Tibial artery (tissue), 4 donors: ENCODE measurements around the gene SPINDOC.

ENCODE experiments used
- DNase-seq, 2 donors: peaks; one replicate each; pipeline ENCODE4 v3.0.0-alpha.2; 2019
- H3K27ac ChIP-seq, 2 donors: fragments of 200-600 bp; sonication (generic) in 1 of 2; 1 replicate in 1 of 2; 2 replicates in 1 of 2; pipeline ENCODE4 v1.5.1; 2018 to 2019; ENCODE audit warnings: mild to moderate bottlenecking in 1 of 2
- H3K27me3 ChIP-seq, 2 donors: fragments of 200-600 bp; sonication (generic) in 1 of 2; one replicate each; pipeline versions ENCODE4 v1.5.1 to v1.6.0; 2016 to 2019
- H3K36me3 ChIP-seq, 3 donors: fragments of 200-600 bp; sonication (generic) in 2 of 3; one replicate each; pipeline ENCODE4 v1.5.1; 2016 to 2019; ENCODE audit warnings: mild to moderate bottlenecking in 2 of 3
- H3K4me1 ChIP-seq, 4 donors: fragments of 200-600 bp; sonication (generic) in 2 of 4; 1 replicate in 3 of 4; 2 replicates in 1 of 4; pipeline ENCODE4 v1.5.1; 2016 to 2019
- H3K4me3 ChIP-seq, 2 donors: fragments of 200-600 bp; sonication (generic) in 1 of 2; 1 replicate in 1 of 2; 2 replicates in 1 of 2; pipeline ENCODE4 v1.5.1; 2018 to 2019; ENCODE audit warnings: mild to moderate bottlenecking in 2 of 2
- H3K9me3 ChIP-seq, 3 donors: fragments of 200-600 bp; sonication (generic) in 1 of 3; one replicate each; pipeline ENCODE4 v1.5.1; 2016 to 2019
- CTCF ChIP-seq, 2 experiments: fragments of 200-600 bp in 1 of 2; fragments of 450-650 bp in 1 of 2; IDR thresholded peaks; one replicate each; pipeline ENCODE4 v1.5.1; 2017 to 2019; ENCODE audit warnings: antibody characterized with exemption in 2 of 2, mild to moderate bottlenecking in 1 of 2, moderate library complexity in 1 of 2
- intact Hi-C: fragments of 100-400 bp; cut with DNase I; formaldehyde crosslinking; loops from one replicate; pipeline ENCODE4 v1.15.0; 2023; ENCODE audit warnings: low total_unique reads

The SPINDOC gene

DNA sequence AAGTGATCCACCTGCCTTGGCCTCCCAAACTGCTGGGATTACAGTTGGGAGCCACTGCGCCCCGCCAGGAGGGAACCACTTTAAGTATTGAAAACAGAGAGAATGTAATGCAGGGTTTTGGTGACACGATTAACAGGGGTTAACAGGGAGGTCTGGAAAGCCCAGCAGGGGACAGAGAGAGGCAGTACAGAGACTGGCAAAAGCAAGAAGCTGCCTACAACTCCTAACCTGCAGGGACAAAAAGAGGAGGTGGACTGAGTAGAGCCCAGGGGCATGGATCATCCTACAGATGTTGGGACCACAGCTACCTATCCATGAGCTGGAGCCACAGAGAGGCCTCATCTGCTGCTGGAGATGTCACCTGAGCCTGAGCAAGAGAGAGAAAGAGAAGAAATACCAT, 1.7 kb upstream of the SPINDOC start:
- Histone ChIP-seq H3K4me1 (peaks cover 0 to 34% (median 18%) of the 10 kb centered on the region in 4 donors), H3K4me3 (no peak overlapping the region), H3K36me3 (peaks cover 0 to 7% (median 3%) of the 10 kb centered on the region in 3 donors), H3K9me3 (no peaks in the 10 kb centered on the region), H3K27ac (no peak overlapping the region), H3K27me3 (no peaks in the 10 kb centered on the region)
- intact Hi-C loops: no loop called here
- DNase-seq: no peak
- TF ChIP-seq CTCF (IDR thresholded peaks at IDR 0.05): no peak

DNA sequence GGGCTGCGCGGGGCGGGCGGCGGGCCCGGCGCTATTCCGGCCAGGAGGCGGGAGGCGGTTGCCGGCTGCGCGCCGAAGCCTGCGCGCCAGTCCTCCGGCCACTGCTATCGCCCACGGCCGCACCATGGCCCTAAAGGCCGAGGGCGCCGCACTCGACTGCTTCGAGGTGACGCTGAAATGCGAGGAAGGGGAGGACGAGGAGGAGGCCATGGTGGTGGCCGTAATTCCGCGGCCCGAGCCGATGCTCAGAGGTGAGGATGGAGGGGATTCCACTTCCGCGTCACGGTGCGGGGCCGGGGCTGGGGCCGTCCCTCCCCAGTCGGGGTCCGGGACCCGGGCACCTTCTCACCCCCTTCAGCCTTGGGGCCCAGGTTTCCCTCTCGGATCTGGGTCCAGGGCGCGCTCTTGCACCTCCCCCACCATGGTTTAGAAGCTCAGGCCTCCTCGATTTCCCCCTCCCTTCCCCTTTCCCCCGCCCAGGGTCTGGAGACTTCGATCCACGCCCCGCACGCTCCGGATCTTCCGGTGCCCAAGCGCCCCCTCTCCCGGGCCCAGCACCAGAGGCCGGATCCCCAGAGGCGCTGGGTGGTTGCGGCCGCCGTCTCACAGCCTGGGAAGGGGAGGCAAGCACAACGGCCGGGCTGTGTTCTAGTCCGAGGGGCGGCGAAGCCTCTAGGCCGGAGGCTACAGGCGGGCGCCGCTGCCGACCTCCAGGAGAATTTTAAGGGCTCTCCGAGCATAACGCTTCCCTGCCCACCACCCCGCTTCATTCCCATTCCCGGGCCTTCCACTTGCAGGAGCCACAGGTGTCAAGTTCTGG, 517 bp downstream of the SPINDOC start:
- H3K4me3 ChIP-seq: peak overlapping the region; percentile 73 to 78
- no peaks in the 10 kb centered on the region for H3K9me3 ChIP-seq
- peak; percentile 47 to 69 for DNase-seq
- intact Hi-C loops: loop anchor here (2.0 kb wide), 1 partner anchor 45 kb away; the partner anchor contains the start of gene ZFTA
- peak overlapping the region; percentile 71 to 80 for H3K27ac ChIP-seq
- peaks cover 0 to 32% (median 19%) of the 10 kb centered on the region in 4 donors for H3K4me1 ChIP-seq
- TF ChIP-seq CTCF (IDR thresholded peaks at IDR 0.05): no peak
- H3K27me3 ChIP-seq: no peaks in the 10 kb centered on the region
- peaks cover 10 to 28% (median 21%) of the 10 kb centered on the region in 3 donors for H3K36me3 ChIP-seq

GRCh38 chr11:63814383-63814736, 1.1 kb downstream of the SPINDOC start:
- H3K27me3 ChIP-seq: no peaks in the 10 kb centered on the region
- H3K9me3 ChIP-seq: no peaks in the 10 kb centered on the region
- DNase-seq: no peak
- intact Hi-C loops: no loop called here
- no peak for TF ChIP-seq CTCF (IDR thresholded peaks at IDR 0.05)
- H3K4me1 ChIP-seq: peaks cover 0 to 32% (median 19%) of the 10 kb centered on the region in 4 donors
- H3K36me3 ChIP-seq: peaks cover 16 to 34% (median 27%) of the 10 kb centered on the region in 3 donors
- peak overlapping the region; percentile 71 to 80 for H3K27ac ChIP-seq
- peak overlapping the region; percentile 73 to 78 for H3K4me3 ChIP-seq

GRCh38 chr11:63816166-63816565, 2.9 kb downstream of the SPINDOC start:
- H3K36me3 ChIP-seq: peaks cover 31 to 50% (median 41%) of the 10 kb centered on the region in 3 donors
- no peaks in the 10 kb centered on the region for H3K27me3 ChIP-seq
- no peak overlapping the region for H3K27ac ChIP-seq
- no peak overlapping the region for H3K4me3 ChIP-seq
- H3K9me3 ChIP-seq: no peaks in the 10 kb centered on the region
- intact Hi-C loops: no loop called here
- DNase-seq: no peak
- H3K4me1 ChIP-seq: peaks cover 0 to 32% (median 19%) of the 10 kb centered on the region in 4 donors
- TF ChIP-seq CTCF (IDR thresholded peaks at IDR 0.05): no peak

- intact Hi-C loops: no loop called here
Measured at GRCh38 chr11:63816732-63817131, 3.5 kb downstream of the SPINDOC start.

More at GRCh38 chr11:63816732-63817131, 3.5 kb downstream of the SPINDOC start:
- H3K4me3 ChIP-seq: no peak overlapping the region
- no peaks in the 10 kb centered on the region for H3K9me3 ChIP-seq
- TF ChIP-seq CTCF (IDR thresholded peaks at IDR 0.05): no peak
- no peak overlapping the region for H3K27ac ChIP-seq
- DNase-seq: no peak
- peaks cover 36 to 56% (median 46%) of the 10 kb centered on the region in 3 donors for H3K36me3 ChIP-seq
- H3K4me1 ChIP-seq: peaks cover 0 to 32% (median 19%) of the 10 kb centered on the region in 4 donors
- H3K27me3 ChIP-seq: no peaks in the 10 kb centered on the region
